ENCODE results near the gene IL27RA. TPM values are rescaled to one million over a fixed set of nuclear protein-coding genes. Genes with fewer than 3 reads are reported as not detected.
"Not testable (repeated sequence)": the region's sequence is repeated elsewhere in the genome, so short reads cannot be mapped to it uniquely, and the experiment has no call there.

The IL27RA gene
- total RNA-seq, 1 experiment from 2014 or later: 5.1 TPM

- DNase-seq (ENCODE audit: extremely low read depth, low read depth): no peak
These were observed 3.6 kb upstream of the IL27RA start, which contains the start of gene RLN3 for GRCh38 chr19:14027856-14028450. TSS of gene RLN3 (plus strand) at chr19:14028148. CDS start at chr19:14028205, 57 bp downstream.

DNA sequence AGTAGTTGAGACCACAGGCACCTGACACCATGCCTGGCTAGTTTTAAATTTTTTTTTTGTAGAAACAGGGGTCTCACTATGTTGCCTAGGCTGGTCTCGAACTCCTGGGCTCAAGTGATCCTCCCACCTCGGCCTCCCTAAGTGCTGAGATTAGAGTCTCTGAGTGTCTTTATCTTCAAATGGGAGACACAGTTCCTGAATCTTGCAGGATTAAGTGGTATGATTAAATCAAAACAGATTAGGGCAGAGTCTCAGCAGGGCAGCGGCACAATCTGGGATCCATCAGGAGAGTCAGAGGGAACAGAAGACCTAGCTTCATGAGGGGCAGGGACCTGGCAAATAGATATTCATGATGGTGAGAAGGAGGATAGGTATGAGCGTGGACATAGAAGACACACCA is 2.7 kb upstream of the IL27RA start:
- no peak for DNase-seq (ENCODE audit: extremely low read depth, low read depth)

GRCh38 chr19:14030997-14031718 is 404 bp upstream of the IL27RA start:
- DNase-seq (ENCODE audit: extremely low read depth, low read depth): no peak

DNA sequence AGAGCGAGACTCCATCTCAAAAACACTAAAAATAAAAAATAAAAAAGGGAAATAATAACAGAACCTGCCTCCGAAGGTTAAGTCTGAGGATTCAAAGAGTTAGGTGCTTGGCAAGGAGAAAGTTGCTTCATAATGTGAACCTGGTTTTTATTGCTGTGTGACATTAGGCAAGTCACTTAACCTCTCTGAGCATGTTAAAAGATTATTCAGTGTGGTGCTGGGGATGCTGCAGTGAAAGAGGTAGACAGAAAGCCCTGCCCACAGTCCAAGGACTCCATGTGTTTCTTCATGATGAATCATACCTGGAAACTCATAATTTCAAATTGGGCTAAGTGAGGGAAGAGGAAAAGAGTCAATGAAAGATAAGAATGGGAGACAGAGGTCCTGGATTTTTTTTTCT is 2.4 kb downstream of the IL27RA start:
- DNase-seq (ENCODE audit: extremely low read depth, low read depth): no peak

- DNase-seq (ENCODE audit: extremely low read depth, low read depth): not testable (repeated sequence)
These were observed 3.6 kb downstream of the IL27RA start for GRCh38 chr19:14035159-14035558.

GRCh38 chr19:14035706-14036105 is 4.1 kb downstream of the IL27RA start:
- DNase-seq (ENCODE audit: extremely low read depth, low read depth): no peak

DNA sequence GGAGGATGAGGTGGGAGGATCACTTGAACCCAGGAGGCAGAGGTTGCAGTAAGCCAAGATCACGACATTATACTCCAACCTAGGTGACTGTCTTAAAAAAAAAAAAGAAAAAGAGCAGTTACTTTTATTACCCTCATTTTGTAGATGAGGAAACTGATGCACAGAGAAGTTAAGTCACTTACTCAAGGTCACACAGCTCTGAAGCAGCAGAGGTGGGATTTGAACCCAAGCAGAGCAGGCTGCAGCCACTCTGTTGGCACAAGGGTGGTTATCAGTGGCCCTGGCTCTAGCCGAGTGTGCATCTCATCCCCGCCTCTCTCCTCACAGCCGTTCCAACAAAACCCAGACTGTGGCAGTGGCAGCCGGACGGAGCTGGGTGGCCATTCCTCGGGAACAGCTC is 7.6 kb downstream of the IL27RA start:
- no peak for DNase-seq (ENCODE audit: extremely low read depth, low read depth)

GRCh38 chr19:14042659-14043608 is 11.4 kb downstream of the IL27RA start:
- peak; percentile 72 for DNase-seq (ENCODE audit: extremely low read depth, low read depth)

GRCh38 chr19:14047866-14048265 is 16.3 kb downstream of the IL27RA start:
- DNase-seq (ENCODE audit: extremely low read depth, low read depth): not testable (repeated sequence)

DNA sequence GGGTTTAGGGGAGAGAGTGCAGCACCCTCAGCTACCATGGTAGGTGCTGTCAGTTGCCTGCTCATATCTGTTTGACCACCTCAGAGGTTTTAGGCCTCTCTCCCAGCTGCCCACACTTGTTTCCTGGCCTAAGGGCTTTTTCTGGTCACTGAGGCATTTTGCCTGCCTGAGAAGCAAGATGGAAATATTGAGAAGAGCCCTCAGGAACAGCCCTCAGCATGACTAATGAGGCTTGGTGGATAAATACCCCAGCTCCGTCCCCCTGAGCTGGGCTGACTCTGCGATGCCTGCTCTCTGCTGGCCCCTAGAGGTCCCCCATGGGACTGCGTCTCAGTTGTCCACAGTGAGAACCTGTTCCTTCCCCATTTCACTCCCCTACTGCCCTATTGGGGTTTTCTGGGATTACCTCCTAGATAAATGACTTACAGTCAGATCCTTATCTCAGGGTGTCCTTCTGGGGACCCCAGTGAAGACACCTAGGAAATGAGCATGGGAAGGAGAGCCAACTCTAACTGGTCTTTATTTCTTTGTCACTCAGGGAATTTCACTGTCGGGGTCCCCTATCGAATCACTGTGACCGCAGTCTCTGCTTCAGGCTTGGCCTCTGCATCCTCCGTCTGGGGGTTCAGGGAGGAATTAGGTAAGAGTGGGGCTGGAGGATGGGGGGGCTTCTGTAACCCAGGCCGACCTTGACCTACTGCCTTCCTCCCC is 17.0 kb downstream of the IL27RA start:
- DNase-seq (ENCODE audit: extremely low read depth, low read depth): peak; percentile 17

DNA sequence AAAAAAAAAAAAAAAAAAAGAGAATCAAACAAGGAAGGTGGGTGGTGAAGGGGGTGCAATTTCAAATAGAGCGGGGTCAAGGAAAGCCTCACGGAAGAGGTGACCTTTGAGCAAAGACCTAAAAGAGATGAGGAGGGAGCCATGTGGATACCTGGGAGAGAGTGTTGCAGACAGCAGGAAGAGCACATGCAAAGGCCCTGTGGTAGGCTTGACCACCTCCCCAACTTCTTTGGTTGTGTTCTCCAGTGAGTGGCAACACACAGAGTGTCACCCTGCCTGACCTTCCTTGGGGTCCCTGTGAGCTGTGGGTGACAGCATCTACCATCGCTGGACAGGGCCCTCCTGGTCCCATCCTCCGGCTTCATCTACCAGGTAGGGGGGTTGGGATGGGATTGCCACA is 18.9 kb downstream of the IL27RA start:
- DNase-seq (ENCODE audit: extremely low read depth, low read depth): no peak

DNA sequence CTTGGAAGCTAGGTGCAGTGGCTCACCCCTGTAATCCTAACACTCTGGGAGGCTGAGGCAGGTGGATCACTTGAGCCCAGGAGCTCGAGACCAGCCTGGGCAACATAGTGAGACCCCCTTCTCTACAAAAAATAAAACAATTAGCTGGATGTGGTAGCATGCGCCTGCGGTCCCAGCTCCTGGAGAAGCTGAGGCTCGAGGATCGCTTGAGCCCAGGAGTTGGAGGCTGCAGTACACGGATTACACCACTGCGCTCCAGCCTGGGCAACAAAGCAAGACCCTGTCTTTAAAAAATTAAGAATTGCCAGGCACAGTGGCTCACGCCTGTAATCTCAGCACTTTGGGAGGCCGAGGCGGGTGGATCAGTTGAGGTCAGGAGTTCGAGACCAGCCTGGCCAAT is 19.4 kb downstream of the IL27RA start:
- DNase-seq (ENCODE audit: extremely low read depth, low read depth): not testable (repeated sequence)

DNA sequence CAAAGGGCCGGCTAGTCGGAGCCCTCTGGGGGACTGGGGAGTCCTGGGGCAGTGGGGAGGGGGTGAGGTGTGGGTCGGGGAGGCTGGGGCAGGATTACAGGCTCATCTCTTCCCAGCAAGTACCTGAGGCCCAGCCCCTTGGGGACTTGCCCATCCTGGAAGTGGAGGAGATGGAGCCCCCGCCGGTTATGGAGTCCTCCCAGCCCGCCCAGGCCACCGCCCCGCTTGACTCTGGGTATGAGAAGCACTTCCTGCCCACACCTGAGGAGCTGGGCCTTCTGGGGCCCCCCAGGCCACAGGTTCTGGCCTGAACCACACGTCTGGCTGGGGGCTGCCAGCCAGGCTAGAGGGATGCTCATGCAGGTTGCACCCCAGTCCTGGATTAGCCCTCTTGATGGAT is 20.4 kb downstream of the IL27RA start:
- no peak for DNase-seq (ENCODE audit: extremely low read depth, low read depth)

DNA sequence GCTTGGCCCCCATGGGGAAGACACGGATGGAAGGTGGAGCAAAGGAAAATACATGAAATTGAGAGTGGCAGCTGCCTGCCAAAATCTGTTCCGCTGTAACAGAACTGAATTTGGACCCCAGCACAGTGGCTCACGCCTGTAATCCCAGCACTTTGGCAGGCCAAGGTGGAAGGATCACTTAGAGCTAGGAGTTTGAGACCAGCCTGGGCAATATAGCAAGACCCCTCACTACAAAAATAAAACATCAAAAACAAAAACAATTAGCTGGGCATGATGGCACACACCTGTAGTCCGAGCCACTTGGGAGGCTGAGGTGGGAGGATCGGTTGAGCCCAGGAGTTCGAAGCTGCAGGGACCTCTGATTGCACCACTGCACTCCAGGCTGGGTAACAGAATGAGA is 20.9 kb downstream of the IL27RA start:
- no peak for DNase-seq (ENCODE audit: extremely low read depth, low read depth)

GRCh38 chr19:14053032-14053431 is 21.5 kb downstream of the IL27RA start:
- no peak for DNase-seq (ENCODE audit: extremely low read depth, low read depth)

DNA sequence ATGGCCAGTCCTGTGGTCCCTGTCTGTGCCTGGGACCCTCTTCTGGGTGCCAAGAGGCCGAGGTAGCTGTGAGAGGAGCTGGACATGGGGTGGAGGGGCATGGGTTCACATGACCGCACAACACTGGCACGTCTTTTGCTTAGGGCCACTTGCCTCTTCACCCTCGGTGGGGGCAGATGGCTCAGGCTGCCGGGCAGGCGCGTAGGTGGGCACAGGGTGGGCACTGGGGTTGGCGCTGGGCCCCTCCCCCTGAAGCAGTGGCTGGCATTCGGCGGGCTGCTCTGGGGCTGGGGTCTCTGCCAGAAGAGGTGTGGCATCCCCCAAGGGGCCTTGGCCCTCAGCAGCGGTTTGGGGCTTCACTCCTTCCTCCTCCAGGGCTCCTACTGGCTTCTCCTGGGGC is 21.9 kb downstream of the IL27RA start:
- no peak for DNase-seq (ENCODE audit: extremely low read depth, low read depth)

- no peak for DNase-seq (ENCODE audit: extremely low read depth, low read depth)
These were observed 22.5 kb downstream of the IL27RA start for GRCh38 chr19:14054099-14054498.

DNA sequence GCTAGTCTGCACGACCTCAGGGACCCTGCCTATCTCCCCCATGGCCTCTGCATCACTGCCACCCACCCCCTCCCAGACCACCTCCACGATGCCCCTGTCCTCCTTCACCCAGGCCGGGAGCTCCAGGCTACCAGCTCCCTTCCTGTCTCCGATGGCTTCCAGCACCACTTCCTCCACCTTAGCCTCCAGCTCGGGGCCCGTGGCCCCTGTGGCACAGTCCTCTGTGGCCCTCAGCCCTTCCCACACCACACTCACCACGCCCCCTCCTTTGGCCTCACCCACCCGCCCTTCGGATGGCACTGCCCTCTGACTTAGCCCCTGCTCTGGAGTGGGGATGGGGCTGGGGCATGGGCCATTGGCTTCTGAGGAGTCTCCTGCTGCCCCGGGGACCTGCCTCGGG is 23.2 kb downstream of the IL27RA start:
- DNase-seq (ENCODE audit: extremely low read depth, low read depth): no peak

- DNase-seq (ENCODE audit: extremely low read depth, low read depth): no peak
These were observed 23.8 kb downstream of the IL27RA start for GRCh38 chr19:14055396-14055795.

DNA sequence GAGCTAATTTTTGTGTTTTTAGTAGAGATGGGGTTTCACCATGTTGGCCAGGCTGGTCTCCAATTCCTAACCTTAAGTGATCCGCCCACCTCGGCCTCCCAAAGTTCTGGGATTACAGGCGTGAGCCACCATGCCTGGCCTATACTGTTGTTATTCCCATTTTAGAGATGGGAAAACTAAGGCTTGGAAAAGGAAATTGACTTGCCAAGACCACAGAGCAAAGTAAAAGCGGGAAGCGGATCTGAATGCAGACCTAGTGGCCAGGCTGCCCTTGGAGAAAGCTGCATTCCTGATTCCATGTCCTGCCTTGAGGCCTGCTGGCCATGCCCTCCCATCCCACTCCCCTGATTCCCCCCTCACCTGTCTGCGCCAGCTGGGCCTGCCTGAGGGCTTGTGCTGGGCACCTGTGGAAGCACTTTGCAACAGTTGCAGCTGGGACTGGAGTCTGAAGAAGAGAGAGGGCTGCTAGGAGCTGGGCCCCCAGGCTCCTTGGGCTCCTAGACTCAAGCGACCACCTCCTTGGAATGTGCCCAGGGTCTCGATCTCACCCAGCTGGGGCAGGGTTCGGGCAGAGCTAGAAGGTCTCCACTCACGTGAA is 24.6 kb downstream of the IL27RA start:
- DNase-seq (ENCODE audit: extremely low read depth, low read depth): no peak

All from NCI-H460 (cell line).